A673 (cell line): Measurements from ENCODE around the gene FLT3.

Source experiments
- CTCF ChIP-seq: fragments of 300-800, 200-600 bp; sonication (generic); conservative IDR thresholded peaks from 2 replicates; pipeline ENCODE4 v1.5.1; 2017; ENCODE audit warnings: low read depth, mild to moderate bottlenecking, antibody characterized with exemption, low read length, moderate library complexity, mixed read lengths
- EZH2 ChIP-seq: fragments of 200-600 bp; sonication (generic); IDR thresholded peaks from 2 replicates; pipeline ENCODE4 v1.6.1; 2017; ENCODE audit warnings: borderline replicate concordance, low read depth, mild to moderate bottlenecking, mixed read lengths, antibody characterized with exemption, low read length; ENCODE audit not compliant: poor library complexity, severe bottlenecking

- TF ChIP-seq CTCF (no peak), EZH2 (no peak)
Observed at GRCh38 chr13:28043224-28043623, 57.2 kb downstream of the FLT3 start.
